NAMALWA (cell line): Measurements from ENCODE around the gene GAB1.

Experiments
- DNase-seq: peaks from one replicate; pipeline ENCODE4 v3.0.0-alpha.2; 2015; ENCODE audit warnings: low spot score

The GAB1 gene

GRCh38 chr4:143358923-143359643, 22.4 kb downstream of the GAB1 start:
- peak; percentile 94 for DNase-seq

GRCh38 chr4:143359644-143360193, 23.0 kb downstream of the GAB1 start:
- no peak for DNase-seq

GRCh38 chr4:143360838-143361625, 24.4 kb downstream of the GAB1 start:
- no peak for DNase-seq

- DNase-seq, result no peak
These were observed 25.8 kb downstream of the GAB1 start for GRCh38 chr4:143362349-143363046.

- no peak for DNase-seq
These were observed 26.7 kb downstream of the GAB1 start for GRCh38 chr4:143363332-143363731.

- no peak for DNase-seq
These were observed 27.4 kb downstream of the GAB1 start for GRCh38 chr4:143364063-143364462.

- no peak for DNase-seq
These were observed 31.2 kb downstream of the GAB1 start for GRCh38 chr4:143367863-143368262.

- no peak for DNase-seq
These were observed 32.9 kb downstream of the GAB1 start for GRCh38 chr4:143369552-143369951.

- DNase-seq, result peak; percentile 48
These were observed 35.6 kb downstream of the GAB1 start for GRCh38 chr4:143372093-143372915.

- DNase-seq, result no peak
These were observed 37.6 kb downstream of the GAB1 start for GRCh38 chr4:143374255-143374654.

GRCh38 chr4:143374771-143375170, 38.1 kb downstream of the GAB1 start:
- no peak for DNase-seq

GRCh38 chr4:143375326-143376073, 38.8 kb downstream of the GAB1 start:
- peak; percentile 92 for DNase-seq

GRCh38 chr4:143377611-143378099, 41.0 kb downstream of the GAB1 start:
- peak; percentile 82 for DNase-seq

GRCh38 chr4:143380629-143381028, 44.0 kb downstream of the GAB1 start:
- DNase-seq, result no peak

GRCh38 chr4:143381189-143382118, 44.8 kb downstream of the GAB1 start:
- peak; percentile 70 for DNase-seq

- DNase-seq, result peak; percentile 77
These were observed 45.9 kb downstream of the GAB1 start for GRCh38 chr4:143382596-143382995.

GRCh38 chr4:143383005-143383574, 46.4 kb downstream of the GAB1 start:
- DNase-seq, result peak; percentile 38

GRCh38 chr4:143384381-143384994, 47.8 kb downstream of the GAB1 start:
- peak; percentile 44 for DNase-seq

- DNase-seq, result no peak
These were observed 50.1 kb downstream of the GAB1 start for GRCh38 chr4:143386812-143387211.
